Left cardiac atrium (tissue), 2 donors: ENCODE measurements around the gene GRXCR1. TPM values are rescaled to one million over a fixed set of nuclear protein-coding genes. Genes with fewer than 3 reads are reported as not detected.

Experiments used
- total RNA-seq, 2 donors: library from RNA; stranded (reverse); fragmentation: NEBNext Ultra II Directional; extraction: Animal tissue kit (Norgen Biotek cat#: 25700); gene quantifications; one replicate each; pipeline ENCODE4 v1.2.1, GENCODE V29; 2021
- donor health status: DM: no; HTN: yes; CAD: no; lungs with severe emphysema.
- donor health status: DM: yes; HTN: yes; CAD: no.

Gene GRXCR1
- total RNA-seq, 2 donors from 2014 or later: not detected

Other genes starting within 250 kb of the GRXCR1 start
- 10 to 100 TPM; 22.3 to 23.3 TPM for gene ATP8A1, start 235.6 kb upstream of the GRXCR1 start, total RNA-seq